ENCODE measurements around the gene PEX16. TPM values are rescaled to one million over a fixed set of nuclear protein-coding genes. Genes with fewer than 3 reads are reported as not detected.

Gene PEX16
- total and polyA plus RNA-seq, 9 of the 15 experiments (the other 6 are each of a cell fraction or from before 2014, with no cell fraction given) = 1.5 to 43.9 (median 14.6) TPM

- TF ChIP-seq, protein P1, sequence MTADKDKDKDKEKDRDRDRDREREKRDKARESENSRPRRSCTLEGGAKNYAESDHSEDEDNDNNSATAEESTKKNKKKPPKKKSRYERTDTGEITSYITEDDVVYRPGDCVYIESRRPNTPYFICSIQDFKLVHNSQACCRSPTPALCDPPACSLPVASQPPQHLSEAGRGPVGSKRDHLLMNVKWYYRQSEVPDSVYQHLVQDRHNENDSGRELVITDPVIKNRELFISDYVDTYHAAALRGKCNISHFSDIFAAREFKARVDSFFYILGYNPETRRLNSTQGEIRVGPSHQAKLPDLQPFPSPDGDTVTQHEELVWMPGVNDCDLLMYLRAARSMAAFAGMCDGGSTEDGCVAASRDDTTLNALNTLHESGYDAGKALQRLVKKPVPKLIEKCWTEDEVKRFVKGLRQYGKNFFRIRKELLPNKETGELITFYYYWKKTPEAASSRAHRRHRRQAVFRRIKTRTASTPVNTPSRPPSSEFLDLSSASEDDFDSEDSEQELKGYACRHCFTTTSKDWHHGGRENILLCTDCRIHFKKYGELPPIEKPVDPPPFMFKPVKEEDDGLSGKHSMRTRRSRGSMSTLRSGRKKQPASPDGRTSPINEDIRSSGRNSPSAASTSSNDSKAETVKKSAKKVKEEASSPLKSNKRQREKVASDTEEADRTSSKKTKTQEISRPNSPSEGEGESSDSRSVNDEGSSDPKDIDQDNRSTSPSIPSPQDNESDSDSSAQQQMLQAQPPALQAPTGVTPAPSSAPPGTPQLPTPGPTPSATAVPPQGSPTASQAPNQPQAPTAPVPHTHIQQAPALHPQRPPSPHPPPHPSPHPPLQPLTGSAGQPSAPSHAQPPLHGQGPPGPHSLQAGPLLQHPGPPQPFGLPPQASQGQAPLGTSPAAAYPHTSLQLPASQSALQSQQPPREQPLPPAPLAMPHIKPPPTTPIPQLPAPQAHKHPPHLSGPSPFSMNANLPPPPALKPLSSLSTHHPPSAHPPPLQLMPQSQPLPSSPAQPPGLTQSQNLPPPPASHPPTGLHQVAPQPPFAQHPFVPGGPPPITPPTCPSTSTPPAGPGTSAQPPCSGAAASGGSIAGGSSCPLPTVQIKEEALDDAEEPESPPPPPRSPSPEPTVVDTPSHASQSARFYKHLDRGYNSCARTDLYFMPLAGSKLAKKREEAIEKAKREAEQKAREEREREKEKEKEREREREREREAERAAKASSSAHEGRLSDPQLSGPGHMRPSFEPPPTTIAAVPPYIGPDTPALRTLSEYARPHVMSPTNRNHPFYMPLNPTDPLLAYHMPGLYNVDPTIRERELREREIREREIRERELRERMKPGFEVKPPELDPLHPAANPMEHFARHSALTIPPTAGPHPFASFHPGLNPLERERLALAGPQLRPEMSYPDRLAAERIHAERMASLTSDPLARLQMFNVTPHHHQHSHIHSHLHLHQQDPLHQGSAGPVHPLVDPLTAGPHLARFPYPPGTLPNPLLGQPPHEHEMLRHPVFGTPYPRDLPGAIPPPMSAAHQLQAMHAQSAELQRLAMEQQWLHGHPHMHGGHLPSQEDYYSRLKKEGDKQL (CRISPR knock-in tag; IDR thresholded peaks at IDR 0.05; ENCODE audit: borderline replicate concordance) = no peak
- TF ChIP-seq CHCHD3 (CRISPR knock-in tag; IDR thresholded peaks at IDR 0.05) = no peak
- TF ChIP-seq TFAM (CRISPR knock-in tag; conservative IDR thresholded peaks at IDR 0.05) = no peak
- TF ChIP-seq SIN3A (IDR thresholded peaks at IDR 0.05; ENCODE audit: borderline replicate concordance in 2 of 2, control insufficient read depth in 1 of 2, low read depth in 2 of 2, low read length in 2 of 2) = peak in 1 of 2 experiments; percentile 69; a peak in 1 of 4 replicates
- no peak for TF ChIP-seq PYGO2 (tag; IDR thresholded peaks at IDR 0.05)
- no peak for TF ChIP-seq FOSL1 (tag; conservative IDR thresholded peaks at IDR 0.05)
- TF ChIP-seq NBN (IDR thresholded peaks at IDR 0.05; ENCODE audit: low read depth) = no peak
- no peak for TF ChIP-seq RHOXF2B (CRISPR knock-in tag; conservative IDR thresholded peaks at IDR 0.05)
- no peak for TF ChIP-seq KDM4B (IDR thresholded peaks at IDR 0.05; ENCODE audit: borderline replicate concordance in 2 of 2, low read depth in 1 of 2)
- TF ChIP-seq NKRF (IDR thresholded peaks at IDR 0.05; ENCODE audit: borderline replicate concordance) = no peak
Measured at GRCh38 chr11:45904309-45904915, 13.3 kb downstream of the PEX16 start (continued).

Data from K562 (cell line).